GM12801 (cell line): ENCODE data around the gene NSUN7.

Source experiments
- CTCF ChIP-seq: IDR thresholded peaks from one replicate; pipeline ENCODE4 v1.5.1; 2011; ENCODE audit warnings: control low read depth; ENCODE audit not compliant: insufficient read length; ENCODE audit errors: extremely low read depth

Gene NSUN7

GRCh38 chr4:40749717-40750460 lies at the start of gene NSUN7:
Gene NSUN7 (plus strand): TSS chr4:40749955. CDS start chr4:40750694, 739 bp downstream.
- TF ChIP-seq CTCF, result no peak

- no peak for TF ChIP-seq CTCF
These were observed 47.5 kb upstream of the NSUN7 start for GRCh38 chr4:40702137-40702799.

- TF ChIP-seq CTCF, result no peak
These were observed 47.0 kb upstream of the NSUN7 start for GRCh38 chr4:40702800-40703151.

- TF ChIP-seq CTCF, result no peak
These were observed 45.7 kb upstream of the NSUN7 start for GRCh38 chr4:40704073-40704472.

- no peak for TF ChIP-seq CTCF
These were observed 39.1 kb upstream of the NSUN7 start for GRCh38 chr4:40710484-40711254.

GRCh38 chr4:40713798-40714197 lies 36.0 kb upstream of the NSUN7 start:
- no peak for TF ChIP-seq CTCF

GRCh38 chr4:40718586-40718985 lies 31.2 kb upstream of the NSUN7 start:
- TF ChIP-seq CTCF, result no peak
